ENCODE data around the gene MMP23B. TPM values are rescaled to one million over a fixed set of nuclear protein-coding genes. Genes with fewer than 3 reads are reported as not detected.

The MMP23B gene
- total and polyA plus RNA-seq, 2 experiments from 2014 or later = 15.8 to 16.2 TPM

DNA sequence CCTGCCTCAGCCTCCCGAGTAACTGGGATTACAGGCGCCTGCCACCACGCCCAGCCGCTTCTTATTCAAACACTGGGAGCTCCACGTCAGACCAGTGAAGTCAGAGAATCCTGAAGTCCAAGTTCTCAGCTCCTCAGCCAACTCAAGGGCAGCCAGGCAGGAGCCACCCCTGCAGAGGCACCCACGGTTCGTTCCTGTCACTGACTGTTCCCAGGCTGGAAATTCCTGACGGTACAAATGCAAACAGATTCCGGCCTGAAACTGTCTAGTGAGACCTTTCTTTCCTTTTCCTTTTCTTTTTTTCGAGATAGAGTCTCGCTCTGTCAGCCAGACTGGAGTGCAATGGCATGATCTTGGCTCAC, 48.9 kb downstream of the MMP23B start:
- H3K27me3 ChIP-seq (ENCODE audit: insufficient read depth) = no peaks in the 10 kb centered on the region
- H3K9me2 ChIP-seq (ENCODE audit: insufficient read depth) = no peaks in the 10 kb centered on the region
- no peak overlapping the region for H3K27ac Mint-ChIP-seq
- peaks cover 40% of the 10 kb centered on the region for H3K4me1 Mint-ChIP-seq
- H3K36me3 ChIP-seq (ENCODE audit: insufficient read depth) = no peaks in the 10 kb centered on the region
- H3K4me3 Mint-ChIP-seq = no peak overlapping the region
- H3K4me3 ChIP-seq = no peak overlapping the region
- TF ChIP-seq EZH2 (IDR thresholded peaks at IDR 0.05; ENCODE audit: low read depth, unreplicated experiment) (no peak), ZNF462 (CRISPR knock-in tag; IDR thresholded peaks at IDR 0.05) (no peak), CTCF (conservative IDR thresholded peaks at IDR 0.05; ENCODE audit: low read depth in 2 of 2) (no peak), NANOG (IDR thresholded peaks at IDR 0.05; ENCODE audit: borderline replicate concordance) (no peak), EZH2phosphoT487 (IDR thresholded peaks at IDR 0.05; ENCODE audit: unreplicated experiment) (no peak), CREB1 (CRISPR knock-in tag; IDR thresholded peaks at IDR 0.05; ENCODE audit: low read depth) (no peak), JUNB (IDR thresholded peaks at IDR 0.05; ENCODE audit: unreplicated experiment) (no peak), ZNF114 (CRISPR knock-in tag; IDR thresholded peaks at IDR 0.05) (no peak), ZNF331 (CRISPR knock-in tag; IDR thresholded peaks at IDR 0.05; ENCODE audit: low read depth) (no peak), REST (IDR thresholded peaks at IDR 0.05; ENCODE audit: unreplicated experiment) (no peak), POLR2AphosphoS5 (IDR thresholded peaks at IDR 0.05; ENCODE audit: low read depth) (no peak), STAT1 (IDR thresholded peaks at IDR 0.05; ENCODE audit: unreplicated experiment) (no peak)
- TF ChIP-seq, protein P1, sequence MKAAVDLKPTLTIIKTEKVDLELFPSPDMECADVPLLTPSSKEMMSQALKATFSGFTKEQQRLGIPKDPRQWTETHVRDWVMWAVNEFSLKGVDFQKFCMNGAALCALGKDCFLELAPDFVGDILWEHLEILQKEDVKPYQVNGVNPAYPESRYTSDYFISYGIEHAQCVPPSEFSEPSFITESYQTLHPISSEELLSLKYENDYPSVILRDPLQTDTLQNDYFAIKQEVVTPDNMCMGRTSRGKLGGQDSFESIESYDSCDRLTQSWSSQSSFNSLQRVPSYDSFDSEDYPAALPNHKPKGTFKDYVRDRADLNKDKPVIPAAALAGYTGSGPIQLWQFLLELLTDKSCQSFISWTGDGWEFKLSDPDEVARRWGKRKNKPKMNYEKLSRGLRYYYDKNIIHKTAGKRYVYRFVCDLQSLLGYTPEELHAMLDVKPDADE (IDR thresholded peaks at IDR 0.05) = no peak
- no peak overlapping the region for H2AFZ ChIP-seq
- DNase-seq (ENCODE audit: low spot score) (no peak), ATAC-seq (no peak)
- H3K79me2 ChIP-seq (replicated peaks; ENCODE audit: insufficient read depth) = peaks cover 81% of the 10 kb centered on the region
- H3K9me3 Mint-ChIP-seq = no peaks in the 10 kb centered on the region
- peaks cover 9% of the 10 kb centered on the region for H3K4me1 ChIP-seq (ENCODE audit: insufficient read depth)
- H3K27ac ChIP-seq (ENCODE audit: low read depth) = 0 out of 2 replicates have a peak overlapping the region, but pooled peaks have one; percentile 26
- H3K4me2 ChIP-seq = no peak overlapping the region
- H3K36me3 Mint-ChIP-seq (ENCODE audit: low read depth) = peaks cover 7% of the 10 kb centered on the region; the same call in 2 of the 3 replicates
- H3K27me3 Mint-ChIP-seq (ENCODE audit: insufficient read depth, low read depth, poor library complexity) = peaks cover 15% of the 10 kb centered on the region
- H3F3A ChIP-seq (replicated peaks; ENCODE audit: low read depth) = peaks cover 17% of the 10 kb centered on the region
- peaks cover 30% of the 10 kb centered on the region; the same call in 1 of the 2 replicates for H4K20me1 ChIP-seq (replicated peaks; ENCODE audit: insufficient read depth)

All from GM23338 (cell line).